GM23248 (cell line): ENCODE measurements around the gene ARHGDIA. TPM values are rescaled to one million over a fixed set of nuclear protein-coding genes. Genes with fewer than 3 reads are reported as not detected.
"Not testable (repeated sequence)": the region's sequence is repeated elsewhere in the genome, so short reads cannot be mapped to it uniquely, and the experiment has no call there.

Experiments used
- DNase-seq: peaks from one replicate; pipeline ENCODE4 v3.0.0-alpha.2; 2015
- H2AFZ ChIP-seq: fragments of 200-600 bp; sonication (generic); 2 replicates; pipeline ENCODE4 v1.6.1; 2016; ENCODE audit warnings: antibody characterized with exemption
- H3F3A ChIP-seq: fragments of 200-600 bp; sonication (generic); 2 replicates; pipeline ENCODE4 v1.6.1; 2016; ENCODE audit warnings: mild to moderate bottlenecking, antibody characterized with exemption, mixed run types; ENCODE audit not compliant: insufficient read depth
- H3K27ac ChIP-seq: fragments of 200-600 bp; sonication (generic); 2 replicates; pipeline ENCODE4 v1.5.1; 2016; ENCODE audit warnings: mild to moderate bottlenecking
- H3K27me3 ChIP-seq: fragments of 200-600 bp; sonication (generic); replicated peaks from 2 replicates; pipeline ENCODE4 v1.6.1; 2016; ENCODE audit warnings: mild to moderate bottlenecking; ENCODE audit not compliant: insufficient read depth
- H3K36me3 ChIP-seq: fragments of 200-600 bp; sonication (generic); 2 replicates; pipeline ENCODE4 v1.6.1; 2016; ENCODE audit warnings: low read depth, mild to moderate bottlenecking
- H3K4me1 ChIP-seq: fragments of 200-600 bp; sonication (generic); 2 replicates; pipeline ENCODE4 v1.6.1; 2016; ENCODE audit warnings: mild to moderate bottlenecking; ENCODE audit not compliant: insufficient read depth
- H3K4me2 ChIP-seq: fragments of 200-600 bp; sonication (generic); one replicate; pipeline ENCODE4 v1.6.1; 2016; ENCODE audit warnings: mild to moderate bottlenecking; ENCODE audit not compliant: unreplicated experiment
- H3K4me3 ChIP-seq: fragments of 200-600 bp; sonication (generic); 2 replicates; pipeline ENCODE4 v1.5.1; 2016; ENCODE audit warnings: mild to moderate bottlenecking
- H3K79me2 ChIP-seq: fragments of 200-600 bp; sonication (generic); 2 replicates; pipeline ENCODE4 v1.6.1; 2016; ENCODE audit warnings: mild to moderate bottlenecking; ENCODE audit not compliant: insufficient read depth
- H3K9ac ChIP-seq: fragments of 200-600 bp; sonication (generic); 2 replicates; pipeline ENCODE4 v1.6.1; 2016; ENCODE audit warnings: mild to moderate bottlenecking
- H3K9me2 ChIP-seq: fragments of 200-600 bp; sonication (generic); 2 replicates; pipeline ENCODE4 v1.6.1; 2016; ENCODE audit warnings: mixed run types, mild to moderate bottlenecking, moderate library complexity; ENCODE audit not compliant: insufficient read depth
- H3K9me3 ChIP-seq: fragments of 200-600 bp; sonication (generic); one replicate; pipeline ENCODE4 v1.6.1; 2017; ENCODE audit warnings: low read depth
- H4K20me1 ChIP-seq: fragments of 200-600 bp; sonication (generic); 2 replicates; pipeline ENCODE4 v1.6.0; 2016; ENCODE audit not compliant: insufficient read depth
- EZH2 ChIP-seq: fragments of 200-600 bp; sonication (generic); IDR thresholded peaks from 2 replicates; pipeline ENCODE4 v1.6.1; 2018; ENCODE audit warnings: antibody characterized with exemption, mild to moderate bottlenecking; ENCODE audit not compliant: insufficient read depth, poor library complexity, severe bottlenecking
- EZH2phosphoT487 ChIP-seq: fragments of 200-600 bp; sonication (generic); IDR thresholded peaks from 2 replicates; pipeline ENCODE4 v1.6.1; 2018; ENCODE audit warnings: antibody characterized with exemption, moderate library complexity, mild to moderate bottlenecking, low read depth; ENCODE audit not compliant: insufficient read depth
- WGBS, 2 experiments: methylation state at CpG; one replicate each; pipeline ENCODE4 v1.1.6; 2015 to 2017; ENCODE audit warnings: low lambda C conversion rate in 2 of 2, low coverage in 1 of 2; ENCODE audit errors: missing lambda C conversion rate in 2 of 2; 5-methylcytosine and 5-hydroxymethylcytosine counted together
- in situ Hi-C: fragments of 300-500 bp; cut with MboI; formaldehyde crosslinking; loops from 2 replicates; pipeline ENCODE4 v1.15.0; 2020
- polyA plus RNA-seq: library from polyadenylated mRNA; unstranded; fragments of >200 nt; fragmentation: Nextera tagmentation; extraction: Ambion mirVana; gene quantifications from 2 replicates; pipeline ENCODE4 v1.2.1, GENCODE V29; 2016
- total RNA-seq: library from RNA; depleted of rRNA; stranded (reverse); fragments of >200 nt; shearing (Covaris generic); gene quantifications from 2 replicates; pipeline ENCODE4 v1.2.3, GENCODE V29; 2014

Gene ARHGDIA
- total and polyA plus RNA-seq, 2 experiments from 2014 or later = 208 to 310 TPM

GRCh38 chr17:81840826-81841778 lies 30.0 kb downstream of the ARHGDIA start:
- Histone ChIP-seq H3K4me1 (no peaks in the 10 kb centered on the region), H3K9me2 (no peaks in the 10 kb centered on the region), H3K4me3 (no peak overlapping the region), H3K27me3 (no peaks in the 10 kb centered on the region), H4K20me1 (no peaks in the 10 kb centered on the region), H3K4me2 (no peak overlapping the region), H3K9me3 (no peaks in the 10 kb centered on the region), H3K79me2 (no peaks in the 10 kb centered on the region), H3K9ac (no peak overlapping the region), H2AFZ (no peak overlapping the region), H3K36me3 (peaks cover 15% of the 10 kb centered on the region; the same call in 1 of the 2 replicates), H3K27ac (no peak overlapping the region), H3F3A (peaks cover 34% of the 10 kb centered on the region)
- TF ChIP-seq EZH2phosphoT487 = no peak
- no peak for TF ChIP-seq EZH2
- in situ Hi-C loops = no loop called here
- DNase-seq = no peak
- WGBS, 2 experiments = 79 to 81% methylated on average over 38 to 39 of the region's 40 CpGs

DNA sequence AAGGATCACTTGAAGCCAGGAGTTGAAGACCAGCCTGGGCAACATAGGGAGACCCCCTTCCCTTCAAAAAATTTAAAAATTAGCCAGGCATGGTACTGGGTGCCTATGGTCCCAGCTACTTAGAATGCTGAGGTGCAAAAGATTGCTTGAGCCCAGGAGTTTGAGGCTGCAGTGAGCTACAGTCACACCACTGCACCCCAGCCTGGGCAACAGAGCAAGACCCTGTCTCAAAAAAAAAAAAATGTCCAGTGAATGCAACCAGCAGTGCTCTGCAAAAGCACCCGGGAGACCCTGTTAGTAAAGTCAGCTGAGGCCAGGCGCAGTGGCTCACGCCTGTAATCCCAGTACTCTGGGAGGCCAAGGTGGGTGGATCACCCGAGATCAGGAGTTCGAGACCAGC lies 31.1 kb downstream of the ARHGDIA start:
- H3K27ac ChIP-seq, H3K4me2 ChIP-seq, in situ Hi-C loops, H3K9me2 ChIP-seq, H3K4me1 ChIP-seq, H2AFZ ChIP-seq, H3K36me3 ChIP-seq, H3K9me3 ChIP-seq, H3K4me3 ChIP-seq, H3K27me3 ChIP-seq, H4K20me1 ChIP-seq, H3K9ac ChIP-seq, H3K79me2 ChIP-seq, DNase-seq: not testable (repeated sequence)
- 95 to 99% methylated on average over 5 of the region's 5 CpGs for WGBS, 2 experiments
- H3F3A ChIP-seq = peaks cover 27% of the 10 kb centered on the region

- WGBS, 2 experiments = 85 to 87% methylated on average over 14 to 15 of the region's 15 CpGs
- H3K4me3 ChIP-seq = no peak overlapping the region
Measured at GRCh38 chr17:81839301-81839700, 31.8 kb downstream of the ARHGDIA start.

GRCh38 chr17:81838753-81839255 lies 32.3 kb downstream of the ARHGDIA start:
- DNase-seq = no peak
- Histone ChIP-seq H4K20me1 (no peaks in the 10 kb centered on the region), H3K4me2 (no peak overlapping the region), H2AFZ (no peak overlapping the region), H3K4me3 (no peak overlapping the region), H3K9me3 (no peaks in the 10 kb centered on the region), H3K36me3 (peaks cover 6% of the 10 kb centered on the region; the same call in 1 of the 2 replicates), H3K79me2 (peaks cover 4% of the 10 kb centered on the region; the same call in 1 of the 2 replicates), H3K9ac (no peak overlapping the region), H3K27me3 (no peaks in the 10 kb centered on the region), H3F3A (peaks cover 21% of the 10 kb centered on the region), H3K4me1 (no peaks in the 10 kb centered on the region), H3K27ac (no peak overlapping the region), H3K9me2 (no peaks in the 10 kb centered on the region)
- in situ Hi-C loops = no loop called here
- TF ChIP-seq EZH2phosphoT487 (no peak), EZH2 (no peak)
- 47 to 61% methylated on average over 17 of the region's 17 CpGs for whole genome bisulfite sequencing, 2 experiments

More at GRCh38 chr17:81839301-81839700, 31.8 kb downstream of the ARHGDIA start:
- no peaks in the 10 kb centered on the region for H3K9me2 ChIP-seq
- H2AFZ ChIP-seq = no peak overlapping the region
- peaks cover 22% of the 10 kb centered on the region for H3F3A ChIP-seq
- no peak for TF ChIP-seq EZH2phosphoT487
- no peak for TF ChIP-seq EZH2
- no peaks in the 10 kb centered on the region for H3K4me1 ChIP-seq
- H3K9ac ChIP-seq = no peak overlapping the region
- peaks cover 8% of the 10 kb centered on the region; the same call in 1 of the 2 replicates for H3K36me3 ChIP-seq
- no peak overlapping the region for H3K4me2 ChIP-seq
- in situ Hi-C loops = no loop called here
- no peaks in the 10 kb centered on the region for H3K27me3 ChIP-seq
- no peaks in the 10 kb centered on the region for H4K20me1 ChIP-seq
- H3K79me2 ChIP-seq = no peaks in the 10 kb centered on the region
- DNase-seq = no peak
- no peak overlapping the region for H3K27ac ChIP-seq
- no peaks in the 10 kb centered on the region for H3K9me3 ChIP-seq
